Spleen (tissue), 7 donors: ENCODE data around the gene SPINT3.

Experiments used
- CTCF ChIP-seq, 11 experiments: fragments of 200-600 bp in 7 of 11; fragments of 450-650 bp in 4 of 11; sonication (generic) in 4 of 11; IDR thresholded peaks in 8 of 11; conservative IDR thresholded peaks in 3 of 11; 1 replicate in 7 of 11; 2 replicates in 4 of 11; pipeline versions ENCODE4 v1.4.0 to v1.8.0; 2016 to 2021; ENCODE audit warnings: antibody characterized with exemption in 11 of 11, inconsistent platforms in 4 of 11, mild to moderate bottlenecking in 1 of 11
- POLR2AphosphoS5 ChIP-seq, 3 donors: sonication (generic); formaldehyde crosslinking; IDR thresholded peaks; one replicate each; pipeline ENCODE4 v1.5.1; 2017; ENCODE audit warnings: antibody characterized with exemption in 3 of 3
- donor health status: DM: no; HTN: no; CAD: no; lungs with moderate emphysema.
- donor health status: DM: no; HTN: no; CAD: no.
- donor health status: DM: no; HTN: no; CAD: no.

GRCh38 chr20:45564760-45565276 lies 49.4 kb upstream of the SPINT3 start:
- no peak for TF ChIP-seq CTCF (IDR thresholded peaks at IDR 0.05 in 8 of 11, conservative IDR thresholded peaks at IDR 0.05 in 3 of 11)
- TF ChIP-seq POLR2AphosphoS5 (IDR thresholded peaks at IDR 0.05), result no peak
